OCI-LY1 (cell line): ENCODE data around the gene DNHD1.

Experiments
- H2AFZ ChIP-seq: fragments of 200-600 bp; sonication (generic), shearing (Covaris generic); 2 replicates; pipeline ENCODE4 v1.6.0; 2014; ENCODE audit warnings: antibody characterized with exemption, mild to moderate bottlenecking, low read length
- H3F3A ChIP-seq: fragments of 200-600 bp; sonication (generic), shearing (Covaris generic); 2 replicates; pipeline ENCODE4 v1.6.0; 2014; ENCODE audit warnings: mild to moderate bottlenecking, antibody characterized with exemption, low read length, moderate library complexity; ENCODE audit not compliant: insufficient read depth
- H3K27ac ChIP-seq: fragments of 200-600 bp; sonication (generic); 2 replicates; pipeline ENCODE4 v1.5.1; 2014; ENCODE audit warnings: low read length, mixed run types, mild to moderate bottlenecking, low read depth; ENCODE audit not compliant: poor library complexity, severe bottlenecking
- H3K27me3 ChIP-seq: fragments of 200-600 bp; sonication (generic); 2 replicates; pipeline ENCODE4 v1.6.0; 2014; ENCODE audit warnings: antibody characterized with exemption, mild to moderate bottlenecking, low read length, moderate library complexity; ENCODE audit not compliant: insufficient read depth
- H3K36me3 ChIP-seq: fragments of 200-600 bp; sonication (generic); 2 replicates; pipeline ENCODE4 v1.6.1; 2014; ENCODE audit warnings: mild to moderate bottlenecking, antibody characterized with exemption, low read length, moderate library complexity, mixed read lengths; ENCODE audit not compliant: insufficient read depth
- H3K4me1 ChIP-seq: fragments of 200-600 bp; sonication (generic); 2 replicates; pipeline ENCODE4 v1.5.1; 2014; ENCODE audit warnings: mild to moderate bottlenecking, low read length, moderate library complexity; ENCODE audit not compliant: insufficient read depth, severe bottlenecking
- H3K4me2 ChIP-seq: fragments of 200-600 bp; sonication (generic), shearing (Covaris generic); 2 replicates; pipeline ENCODE4 v1.6.1; 2014; ENCODE audit warnings: low read length
- H3K4me3 ChIP-seq: fragments of 200-600 bp; sonication (generic); 2 replicates; pipeline ENCODE4 v1.5.1; 2014; ENCODE audit warnings: low read length, low read depth, mild to moderate bottlenecking, mixed read lengths; ENCODE audit not compliant: poor library complexity, severe bottlenecking
- H3K79me2 ChIP-seq: fragments of 200-600 bp; shearing (Covaris generic); 2 replicates; pipeline ENCODE4 v1.6.1; 2016; ENCODE audit warnings: mixed run types, low read length, mixed read lengths; ENCODE audit not compliant: insufficient read depth
- H3K9ac ChIP-seq: fragments of 200-600 bp; sonication (generic), shearing (Covaris generic); 2 replicates; pipeline ENCODE4 v1.6.1; 2014; ENCODE audit warnings: mild to moderate bottlenecking, low read length, mixed read lengths
- H3K9me2 ChIP-seq: fragments of 200-600 bp; sonication (generic), shearing (Covaris generic); 2 replicates; pipeline ENCODE4 v1.6.1; 2014; ENCODE audit warnings: low read depth, mild to moderate bottlenecking, low read length, mixed read lengths
- H3K9me3 ChIP-seq: fragments of 200-600 bp; shearing (Covaris generic); 2 replicates; pipeline ENCODE4 v1.6.1; 2014; ENCODE audit warnings: low read length, mixed read lengths
- H4K20me1 ChIP-seq: fragments of 200-600 bp; sonication (generic), shearing (Covaris generic); 2 replicates; pipeline ENCODE4 v1.6.0; 2016; ENCODE audit warnings: mild to moderate bottlenecking, low read length; ENCODE audit not compliant: insufficient read depth
- CTCF ChIP-seq: fragments of 200-600 bp; sonication (generic), shearing (Covaris generic); IDR thresholded peaks from 2 replicates; pipeline ENCODE4 v1.5.1; 2017; ENCODE audit warnings: mild to moderate bottlenecking, antibody characterized with exemption, low read length, moderate library complexity, mixed read lengths
- EZH2 ChIP-seq: fragments of 200-600 bp; sonication (generic), shearing (Covaris generic); IDR thresholded peaks from 2 replicates; pipeline ENCODE4 v1.8.0; 2017; ENCODE audit warnings: borderline replicate concordance, mixed run types, mild to moderate bottlenecking, antibody characterized with exemption, low read length, moderate library complexity, mixed read lengths

Gene DNHD1

GRCh38 chr11:6468712-6469495, 28.2 kb upstream of the DNHD1 start:
- TF ChIP-seq CTCF (no peak), EZH2 (no peak)
- Histone ChIP-seq H2AFZ (no peak overlapping the region), H3K27ac (no peak overlapping the region), H3F3A (no peaks in the 10 kb centered on the region), H3K9me3 (no peaks in the 10 kb centered on the region), H3K9ac (no peak overlapping the region), H4K20me1 (no peaks in the 10 kb centered on the region), H3K79me2 (no peaks in the 10 kb centered on the region), H3K36me3 (no peaks in the 10 kb centered on the region), H3K4me3 (no peak overlapping the region), H3K9me2 (no peaks in the 10 kb centered on the region), H3K4me2 (no peak overlapping the region), H3K27me3 (no peaks in the 10 kb centered on the region), H3K4me1 (peaks cover 4% of the 10 kb centered on the region)

DNA sequence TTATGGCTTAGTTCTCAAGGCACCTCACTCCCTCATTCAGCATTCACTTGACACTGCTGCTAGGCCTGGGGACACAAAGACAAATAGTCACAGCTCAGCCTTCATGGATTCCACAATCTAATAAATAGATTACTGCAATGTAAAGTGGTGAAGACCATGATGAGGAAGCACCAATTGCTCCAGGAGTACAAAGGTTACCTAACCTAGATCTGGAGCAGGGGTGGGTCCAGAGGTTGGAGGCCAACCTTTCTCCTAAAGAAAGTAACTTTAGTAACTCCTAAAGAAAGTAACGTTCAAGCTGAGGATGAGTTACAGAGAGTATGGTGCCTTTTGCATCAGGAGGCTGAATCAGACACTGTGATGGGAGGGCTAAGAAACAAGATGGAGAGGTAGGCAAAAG, 27.5 kb upstream of the DNHD1 start:
- Histone ChIP-seq H3K27me3 (no peaks in the 10 kb centered on the region), H3K9me3 (no peaks in the 10 kb centered on the region), H3F3A (no peaks in the 10 kb centered on the region), H4K20me1 (no peaks in the 10 kb centered on the region), H3K9me2 (no peaks in the 10 kb centered on the region), H3K79me2 (no peaks in the 10 kb centered on the region), H3K27ac (no peak overlapping the region), H2AFZ (no peak overlapping the region), H3K36me3 (no peaks in the 10 kb centered on the region), H3K4me2 (no peak overlapping the region), H3K9ac (no peak overlapping the region), H3K4me1 (peaks cover 10% of the 10 kb centered on the region), H3K4me3 (no peak overlapping the region)
- TF ChIP-seq CTCF (no peak), EZH2 (no peak)

DNA sequence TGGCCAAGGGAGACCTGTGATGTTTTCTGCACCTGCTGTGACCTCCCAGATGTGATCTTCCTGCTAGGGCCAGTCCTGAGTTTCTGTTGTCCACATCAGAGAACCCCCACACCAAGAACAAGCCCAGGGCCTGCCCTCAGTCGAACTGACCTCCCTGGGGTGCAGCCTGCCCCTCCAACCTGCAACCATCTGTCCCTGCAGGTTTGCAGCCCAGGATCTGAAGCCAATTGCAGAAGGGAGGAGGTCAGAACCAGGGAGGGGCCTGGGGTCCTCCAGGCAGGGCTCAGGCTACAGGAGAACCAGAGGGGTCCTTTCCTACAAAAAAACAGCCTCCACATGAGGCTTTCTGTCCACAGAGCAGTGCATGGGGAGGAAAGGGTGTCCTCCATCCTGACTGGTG, 24.1 kb upstream of the DNHD1 start:
- no peak overlapping the region for H2AFZ ChIP-seq
- H3K9ac ChIP-seq: no peak overlapping the region

More for the DNA sequence above, 24.1 kb upstream of the DNHD1 start:
- H3K4me3 ChIP-seq: peak overlapping the region; percentile 75
- H3K9me3 ChIP-seq: no peaks in the 10 kb centered on the region
- no peaks in the 10 kb centered on the region for H4K20me1 ChIP-seq
- no peaks in the 10 kb centered on the region for H3K27me3 ChIP-seq
- TF ChIP-seq CTCF (no peak), EZH2 (no peak)
- peaks cover 19% of the 10 kb centered on the region for H3K36me3 ChIP-seq
- no peaks in the 10 kb centered on the region for H3K9me2 ChIP-seq
- H3K27ac ChIP-seq: no peak overlapping the region
- no peaks in the 10 kb centered on the region for H3K79me2 ChIP-seq
- peaks cover 10% of the 10 kb centered on the region for H3K4me1 ChIP-seq
- H3K4me2 ChIP-seq: peak overlapping the region; percentile 93; the same call in 1 of the 2 replicates
- no peaks in the 10 kb centered on the region for H3F3A ChIP-seq
